DOHH2 (cell line): ENCODE measurements around the gene PTGES3.

Source experiments
- H3F3A ChIP-seq: fragments of 200-600 bp; sonication (generic), shearing (Covaris generic); 2 replicates; pipeline ENCODE4 v1.6.0; 2016; ENCODE audit warnings: antibody characterized with exemption, mild to moderate bottlenecking; ENCODE audit not compliant: control insufficient read depth, insufficient read depth
- H3K27ac ChIP-seq: fragments of 200-600 bp; sonication (generic); 2 replicates; pipeline ENCODE4 v1.5.1; 2014; ENCODE audit warnings: low read depth, mild to moderate bottlenecking, low read length, moderate library complexity
- H3K27me3 ChIP-seq: fragments of 200-600 bp; sonication (generic); 2 replicates; pipeline ENCODE4 v1.6.1; 2014; ENCODE audit warnings: mild to moderate bottlenecking, low read length, mixed read lengths; ENCODE audit not compliant: control insufficient read depth
- H3K36me3 ChIP-seq: fragments of 200-600 bp; sonication (generic); 2 replicates; pipeline ENCODE4 v1.6.1; 2014; ENCODE audit warnings: mild to moderate bottlenecking, low read length, moderate library complexity, mixed read lengths; ENCODE audit not compliant: control insufficient read depth
- H3K4me1 ChIP-seq: fragments of 200-600 bp; sonication (generic); 2 replicates; pipeline ENCODE4 v1.6.1; 2014; ENCODE audit warnings: mild to moderate bottlenecking, low read length, mixed read lengths; ENCODE audit not compliant: control insufficient read depth
- H3K4me2 ChIP-seq: fragments of 200-600 bp; sonication (generic); 2 replicates; pipeline ENCODE4 v1.6.0; 2014; ENCODE audit warnings: mild to moderate bottlenecking, low read length, moderate library complexity
- H3K4me3 ChIP-seq: fragments of 200-600 bp; sonication (generic); 2 replicates; pipeline ENCODE4 v1.5.1; 2014; ENCODE audit warnings: mild to moderate bottlenecking, low read length, mixed read lengths
- H3K79me2 ChIP-seq: fragments of 200-600 bp; sonication (generic); 2 replicates; pipeline ENCODE4 v1.6.1; 2014; ENCODE audit warnings: mild to moderate bottlenecking, low read length, mixed read lengths; ENCODE audit not compliant: control insufficient read depth
- H3K9me2 ChIP-seq: fragments of 200-600 bp; sonication (generic); replicated peaks from 2 replicates; pipeline ENCODE4 v1.6.1; 2014; ENCODE audit warnings: mild to moderate bottlenecking, low read length, mixed read lengths; ENCODE audit not compliant: control insufficient read depth
- H3K9me3 ChIP-seq: fragments of 200-600 bp; sonication (generic); 2 replicates; pipeline ENCODE4 v1.6.1; 2014; ENCODE audit warnings: antibody characterized with exemption, low read length, mixed read lengths; ENCODE audit not compliant: control insufficient read depth, insufficient read depth
- H4K20me1 ChIP-seq: fragments of 200-600 bp; sonication (generic); 2 replicates; pipeline ENCODE4 v1.6.0; 2014; ENCODE audit warnings: low read depth, mild to moderate bottlenecking, antibody characterized with exemption, low read length, moderate library complexity; ENCODE audit not compliant: control insufficient read depth, insufficient read depth
- CTCF ChIP-seq: fragments of 200-600 bp; sonication (generic); IDR thresholded peaks from one replicate; pipeline ENCODE4 v1.5.1; 2014; ENCODE audit warnings: antibody characterized with exemption, mild to moderate bottlenecking, low read depth, low read length; ENCODE audit not compliant: poor library complexity, severe bottlenecking
- EZH2phosphoT487 ChIP-seq: fragments of 200-600 bp; sonication (generic); IDR thresholded peaks from 2 replicates; pipeline ENCODE4 v1.6.1; 2017; ENCODE audit warnings: borderline replicate concordance, mild to moderate bottlenecking, antibody characterized with exemption, low read length, moderate library complexity, mixed read lengths

The PTGES3 gene

DNA sequence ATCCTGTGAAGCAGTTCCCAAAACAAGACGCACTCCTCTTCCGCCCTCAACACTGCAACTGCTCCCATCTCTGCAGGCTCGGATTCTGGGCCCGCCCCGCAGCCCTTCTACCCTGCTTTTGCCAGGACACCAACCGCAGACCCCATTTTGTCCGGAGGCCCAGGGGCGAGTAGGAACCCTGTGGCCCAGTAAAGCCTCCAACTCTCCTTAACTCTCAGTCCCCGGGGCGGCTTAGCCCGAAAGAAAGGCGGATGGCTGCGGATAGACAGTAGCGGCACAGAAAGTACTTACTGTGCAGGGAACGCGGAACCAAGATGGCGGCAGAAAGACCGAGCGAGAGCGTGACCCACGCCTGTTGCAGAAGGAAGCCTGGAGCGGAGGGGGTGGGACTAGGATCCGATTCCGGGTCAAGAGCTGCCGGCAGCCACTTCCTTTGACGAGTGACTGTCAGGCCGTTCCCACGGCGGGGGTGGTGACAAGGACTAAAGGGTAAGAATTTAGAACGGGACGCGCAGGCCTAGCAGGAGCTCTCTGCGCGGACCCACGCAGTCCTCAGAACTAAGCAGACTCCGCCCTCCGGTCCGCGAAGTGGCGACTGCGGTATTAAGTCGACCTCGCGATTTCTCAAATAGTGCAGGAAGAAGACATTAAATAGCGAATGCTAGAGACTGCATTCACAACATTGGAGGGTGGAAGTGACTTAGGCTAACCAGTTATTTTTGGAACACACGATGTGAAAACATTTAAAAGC is 37.1 kb upstream of the PTGES3 start, which contains the start of gene NACA:
Gene NACA (minus strand): TSS at position 328 of the 751 bp plus-strand sequence. CDS start 778 bp downstream, outside the sequence.
- no peaks in the 10 kb centered on the region for H3K9me3 ChIP-seq
- H4K20me1 ChIP-seq: peaks cover 39% of the 10 kb centered on the region
- H3K4me1 ChIP-seq: peaks cover 59% of the 10 kb centered on the region
- peaks cover 53% of the 10 kb centered on the region for H3K79me2 ChIP-seq
- peak within 1 kb of the TSS; percentile 96 for H3K27ac ChIP-seq
- no peak for TF ChIP-seq EZH2phosphoT487
- no peak for TF ChIP-seq CTCF
- H3K4me2 ChIP-seq: peak within 1 kb of the TSS; percentile 97
- H3F3A ChIP-seq: peaks cover 43% of the 10 kb centered on the region
- H3K27me3 ChIP-seq: no peaks in the 10 kb centered on the region
- H3K4me3 ChIP-seq: peak within 1 kb of the TSS; percentile 100
- peaks cover 68% of the 10 kb centered on the region for H3K36me3 ChIP-seq
- no peaks in the 10 kb centered on the region for H3K9me2 ChIP-seq

- TF ChIP-seq EZH2phosphoT487: no peak
- no peak for TF ChIP-seq CTCF
- H3K79me2 ChIP-seq: peaks cover 58% of the 10 kb centered on the region
Measured at GRCh38 chr12:56724701-56724971, 36.6 kb upstream of the PTGES3 start.

DNA sequence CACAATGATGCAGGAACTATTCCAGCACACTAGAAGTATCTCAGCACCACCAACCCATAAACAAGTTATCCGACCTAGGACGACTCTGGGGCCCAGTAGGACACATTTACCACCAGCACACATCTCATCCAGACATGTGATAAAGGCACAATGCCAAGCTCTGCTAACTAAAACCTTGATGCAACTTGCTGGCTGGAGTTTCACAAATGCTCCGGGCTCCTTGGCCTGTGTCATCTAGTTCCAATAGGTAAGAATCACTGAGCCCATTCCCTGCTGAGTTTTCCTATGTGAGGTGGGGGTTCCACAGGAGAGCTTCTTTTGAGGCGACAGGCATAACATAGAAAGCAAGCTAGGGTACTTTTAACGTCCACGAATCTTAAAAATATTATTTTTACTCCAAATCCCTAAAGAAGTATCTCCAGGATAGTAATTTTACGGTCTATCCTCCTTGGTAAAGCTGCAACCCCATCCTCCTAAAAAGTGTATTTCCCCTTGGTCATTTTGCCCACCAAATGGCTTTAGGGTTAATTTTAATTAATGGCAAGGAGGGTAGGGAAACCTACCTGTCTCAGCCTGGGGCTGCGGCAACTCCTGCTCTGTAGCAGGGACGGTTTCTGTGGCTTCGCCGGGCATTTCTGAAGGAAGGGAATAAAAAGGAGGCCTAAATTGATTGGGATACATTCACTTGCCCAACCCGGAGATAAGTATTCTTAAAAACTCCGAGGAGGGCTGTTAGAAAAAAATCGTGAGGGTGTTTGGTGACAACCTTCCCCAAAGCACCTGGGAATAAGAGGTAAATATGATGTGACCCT is 36.0 kb upstream of the PTGES3 start:
- Histone ChIP-seq H3K36me3 (peaks cover 69% of the 10 kb centered on the region), H3K4me2 (peak overlapping the region; percentile 97), H3K27me3 (no peaks in the 10 kb centered on the region), H3F3A (peaks cover 51% of the 10 kb centered on the region), H3K27ac (peak overlapping the region; percentile 96), H3K4me3 (peak overlapping the region; percentile 100), H4K20me1 (peaks cover 47% of the 10 kb centered on the region), H3K9me2 (no peaks in the 10 kb centered on the region), H3K4me1 (peaks cover 69% of the 10 kb centered on the region), H3K9me3 (no peaks in the 10 kb centered on the region), H3K79me2 (peaks cover 63% of the 10 kb centered on the region)
- TF ChIP-seq EZH2phosphoT487 (no peak), CTCF (no peak)

More at GRCh38 chr12:56724701-56724971, 36.6 kb upstream of the PTGES3 start:
- no peaks in the 10 kb centered on the region for H3K9me3 ChIP-seq
- H3K9me2 ChIP-seq: no peaks in the 10 kb centered on the region
- H3K27ac ChIP-seq: peak overlapping the region; percentile 96
- peaks cover 46% of the 10 kb centered on the region for H3F3A ChIP-seq
- peaks cover 64% of the 10 kb centered on the region for H3K4me1 ChIP-seq
- H3K27me3 ChIP-seq: no peaks in the 10 kb centered on the region
- H3K4me3 ChIP-seq: peak overlapping the region; percentile 100
- H3K4me2 ChIP-seq: peak overlapping the region; percentile 97
- peaks cover 68% of the 10 kb centered on the region for H3K36me3 ChIP-seq
- H4K20me1 ChIP-seq: peaks cover 42% of the 10 kb centered on the region
